ENCODE data around the gene MYPOP.
A peak's percentile ranks its signal among the peaks of the same experiment; 100 is the strongest.
"Not testable (repeated sequence)": the region's sequence is repeated elsewhere in the genome, so short reads cannot be mapped to it uniquely, and the experiment has no call there.

Gene MYPOP

GRCh38 chr19:45883881-45884681 lies 18.3 kb downstream of the MYPOP start:
- DNase-seq (ENCODE audit: low read depth): no peak

DNA sequence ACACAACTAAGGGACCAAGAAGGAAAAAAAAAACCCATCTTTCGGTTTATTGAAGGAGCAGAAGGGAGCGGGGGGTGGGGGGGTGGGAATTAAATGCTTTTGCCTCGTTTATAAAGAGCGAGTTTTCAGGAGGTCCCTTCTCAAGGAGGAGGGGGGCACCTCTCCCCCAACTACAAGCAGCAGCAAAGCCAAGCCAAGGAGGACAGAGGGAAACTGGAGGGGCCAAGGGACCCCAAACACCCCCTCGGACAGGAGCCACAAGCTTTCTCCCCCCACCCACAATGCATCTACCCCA lies 18.9 kb downstream of the MYPOP start:
- DNase-seq (ENCODE audit: low read depth): no peak

GRCh38 chr19:45882652-45883585 lies 19.5 kb downstream of the MYPOP start:
- DNase-seq (ENCODE audit: low read depth): peak; percentile 60

DNA sequence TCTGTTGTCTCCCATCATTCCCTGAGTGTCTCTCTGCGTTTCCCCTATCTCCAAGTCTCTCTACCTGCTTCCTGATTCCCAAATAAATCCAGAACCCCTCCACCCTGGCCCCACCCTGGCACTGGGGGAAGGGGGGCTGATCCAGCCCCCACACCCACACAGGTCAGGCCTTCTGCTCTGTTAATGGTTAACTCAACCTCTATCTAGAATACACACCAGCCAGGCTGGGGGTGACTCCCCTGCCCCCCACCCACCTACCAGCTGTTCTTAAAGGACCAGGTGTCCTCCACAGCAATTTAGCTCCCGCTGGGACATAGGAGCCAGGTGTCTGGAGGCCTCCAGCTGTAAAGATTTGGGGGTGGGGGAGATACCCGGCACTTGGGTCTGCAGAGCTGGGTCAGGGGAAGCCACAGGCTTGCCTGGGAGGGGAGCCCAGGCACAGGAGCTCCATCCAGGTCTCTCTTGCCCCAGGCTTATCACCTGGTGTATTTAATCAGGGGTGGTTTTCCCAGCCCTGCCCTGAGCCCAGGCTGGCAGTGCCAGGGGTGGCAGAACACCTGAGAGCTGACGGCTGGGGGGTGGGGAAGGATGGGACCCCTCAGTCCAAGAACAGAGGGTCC lies 20.4 kb downstream of the MYPOP start:
- no peak for DNase-seq (ENCODE audit: low read depth)

DNA sequence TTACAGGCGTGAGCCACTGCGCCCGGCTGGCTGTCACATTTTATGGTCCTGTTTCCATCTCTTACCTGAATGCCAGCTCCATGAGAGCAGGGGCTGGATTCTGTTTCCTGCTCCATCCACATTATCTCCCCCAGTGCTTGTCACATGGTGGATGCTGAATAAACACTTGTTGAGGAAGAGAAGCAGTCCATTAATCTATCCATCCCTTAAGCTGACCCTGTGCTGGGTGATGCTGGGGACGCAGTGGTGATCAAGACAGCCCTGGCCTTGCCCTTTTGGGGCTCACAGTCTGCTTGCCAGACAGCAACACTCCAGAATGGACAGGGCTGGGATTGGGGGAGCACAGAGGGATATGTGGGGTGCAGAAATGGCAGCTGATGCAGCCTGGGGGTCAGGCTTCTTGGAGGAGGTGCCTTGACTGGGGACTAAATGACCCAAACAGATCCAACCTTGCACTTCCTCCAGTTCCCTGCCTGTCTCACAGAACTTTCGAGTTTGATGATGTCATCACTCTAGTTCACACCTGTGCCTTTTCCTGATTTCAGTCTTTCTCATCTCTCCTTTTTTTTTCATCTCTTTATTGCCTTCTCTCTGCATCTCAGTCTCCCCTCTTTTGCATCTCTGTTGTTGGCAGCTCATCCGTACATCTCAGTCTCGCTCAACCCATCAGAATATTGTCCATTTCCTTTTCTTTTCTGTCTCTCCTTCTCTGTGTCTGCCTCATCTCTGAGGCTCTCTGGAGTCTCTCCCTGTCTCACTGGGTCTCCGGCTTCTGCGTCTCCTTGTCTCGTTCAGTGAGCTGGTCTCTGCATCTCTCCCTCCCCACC lies 21.1 kb downstream of the MYPOP start:
- DNase-seq (ENCODE audit: low read depth): no peak

DNA sequence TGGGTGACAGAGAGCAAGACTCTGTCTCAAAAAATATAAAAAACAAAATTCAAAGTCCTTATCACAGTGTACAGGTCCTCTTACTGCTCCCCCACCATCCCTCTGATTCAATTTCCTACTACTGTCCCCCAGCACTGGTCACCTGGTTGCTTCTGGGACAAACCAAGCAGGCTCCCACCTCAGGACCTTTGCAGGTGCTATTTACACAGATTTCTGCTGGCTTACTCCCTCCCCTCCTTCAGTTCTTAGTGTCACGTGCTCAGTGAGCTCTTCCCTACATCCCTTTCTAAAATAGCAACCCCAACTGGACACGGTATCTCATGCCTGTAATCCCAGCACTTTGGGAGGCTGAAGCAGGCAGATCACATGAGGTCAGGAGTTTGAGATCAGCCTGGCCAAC lies 22.4 kb downstream of the MYPOP start:
- no peak for DNase-seq (ENCODE audit: low read depth)

DNA sequence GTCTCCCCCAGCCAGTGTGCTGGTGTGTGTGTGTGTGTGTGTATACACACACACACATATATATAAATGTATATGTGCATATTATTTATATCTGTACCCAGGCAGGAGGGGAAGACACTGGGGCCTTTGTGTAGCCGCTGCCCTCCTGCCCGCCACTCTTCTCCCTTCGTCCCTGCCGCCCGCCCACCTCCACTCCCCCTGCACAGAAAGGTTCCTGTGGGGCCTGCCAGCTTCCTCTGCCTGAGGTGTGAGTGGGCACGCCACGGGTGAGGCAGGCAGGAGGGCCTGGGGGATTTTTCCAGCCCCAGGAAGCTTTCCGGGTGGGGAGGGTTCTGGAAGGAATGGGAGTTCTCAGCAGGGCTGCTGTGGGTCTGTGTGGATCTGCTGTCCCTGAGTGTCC lies 23.4 kb downstream of the MYPOP start:
- DNase-seq (ENCODE audit: low read depth): no peak

DNA sequence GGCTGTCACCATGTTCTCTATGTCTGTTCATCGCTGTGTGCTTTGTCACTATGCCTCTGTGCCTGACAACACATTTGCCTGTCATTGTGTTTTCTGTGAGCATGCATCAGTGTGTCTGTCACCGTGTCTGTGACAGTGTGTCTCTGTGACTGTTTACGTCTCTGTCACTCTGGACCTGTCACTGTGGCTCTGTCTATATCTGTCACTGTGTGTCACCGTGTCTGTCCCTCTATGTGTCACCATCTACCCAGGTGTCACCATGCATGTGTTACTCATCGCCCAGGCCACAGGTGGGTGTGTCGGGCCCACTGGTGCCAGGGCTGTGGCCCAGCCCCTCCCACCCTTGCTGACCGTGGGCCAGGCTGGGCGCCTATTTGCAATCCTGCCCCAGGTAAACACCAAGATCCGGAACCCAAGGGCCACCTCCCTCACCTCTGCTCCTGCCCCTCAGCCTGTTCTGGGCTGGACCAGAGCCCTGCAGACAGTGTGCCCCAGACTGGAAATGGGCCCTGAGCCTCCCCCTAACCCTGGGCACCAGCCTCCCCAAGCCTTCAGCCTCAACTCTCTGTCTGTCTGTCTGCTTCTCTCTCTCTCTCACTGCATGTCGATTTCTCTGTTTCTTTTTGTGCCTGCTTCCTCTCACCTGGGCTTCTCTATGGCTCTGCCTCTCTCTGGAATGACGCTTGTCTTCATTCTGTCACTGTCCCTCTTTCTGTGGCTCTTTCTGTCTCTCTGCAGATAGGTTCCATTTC lies 24.2 kb downstream of the MYPOP start:
- DNase-seq (ENCODE audit: low read depth): no peak

DNA sequence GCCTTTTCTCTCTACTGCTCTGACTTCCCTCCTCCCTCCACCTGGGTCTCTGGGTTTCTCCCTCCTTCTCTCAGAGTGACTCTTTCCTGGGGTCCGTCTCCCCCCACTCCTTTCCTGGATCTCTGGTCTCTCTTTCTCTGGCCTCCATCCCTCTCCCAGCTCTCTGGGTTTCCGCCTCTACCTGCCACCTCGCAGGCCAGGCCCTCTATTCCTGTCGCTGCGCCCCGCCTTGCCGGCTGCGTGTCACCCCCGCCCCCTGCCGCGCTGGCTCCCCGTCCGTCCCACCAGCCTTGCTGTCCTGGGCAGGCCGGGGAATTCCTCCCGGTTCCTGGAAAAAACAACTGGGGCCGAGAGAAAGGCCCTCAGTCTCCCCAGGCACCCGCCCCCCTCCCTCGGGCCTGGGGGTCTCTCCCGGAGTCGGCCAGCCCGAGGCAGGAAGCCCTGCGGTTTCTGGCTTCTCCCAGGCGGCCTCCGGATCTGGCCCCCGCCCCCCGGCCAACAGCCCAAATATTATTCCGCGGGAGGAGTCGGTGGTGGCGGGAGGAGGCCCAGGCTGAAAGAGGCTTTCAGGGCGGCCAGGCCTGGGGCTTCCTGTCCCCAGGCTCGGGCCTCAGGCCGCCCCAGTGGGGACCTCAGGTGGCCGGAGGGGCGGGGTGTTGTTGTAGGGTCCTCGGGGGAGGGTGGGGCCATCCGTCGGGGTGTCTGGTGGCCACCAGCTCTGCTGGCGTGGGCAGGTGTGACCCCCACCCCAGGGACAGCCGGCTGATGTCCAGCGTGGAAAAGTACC lies 25.8 kb downstream of the MYPOP start:
- no peak for DNase-seq (ENCODE audit: low read depth)

DNA sequence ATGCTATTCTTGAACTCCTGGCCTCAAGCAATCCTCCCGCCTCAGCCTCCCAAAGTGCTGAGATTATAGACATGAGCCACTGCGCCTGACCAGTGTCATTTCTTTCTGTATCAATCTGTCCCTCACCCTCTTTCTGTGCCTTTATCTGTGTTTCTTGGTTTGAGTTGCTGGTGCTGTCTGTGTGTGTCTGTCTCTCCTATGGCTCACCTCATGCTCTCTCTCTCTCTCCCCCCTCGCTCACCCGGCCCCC lies 26.3 kb downstream of the MYPOP start:
- DNase-seq (ENCODE audit: low read depth): no peak

- DNase-seq (ENCODE audit: low read depth): no peak
Observed at GRCh38 chr19:45874620-45874966, 27.8 kb downstream of the MYPOP start.

DNA sequence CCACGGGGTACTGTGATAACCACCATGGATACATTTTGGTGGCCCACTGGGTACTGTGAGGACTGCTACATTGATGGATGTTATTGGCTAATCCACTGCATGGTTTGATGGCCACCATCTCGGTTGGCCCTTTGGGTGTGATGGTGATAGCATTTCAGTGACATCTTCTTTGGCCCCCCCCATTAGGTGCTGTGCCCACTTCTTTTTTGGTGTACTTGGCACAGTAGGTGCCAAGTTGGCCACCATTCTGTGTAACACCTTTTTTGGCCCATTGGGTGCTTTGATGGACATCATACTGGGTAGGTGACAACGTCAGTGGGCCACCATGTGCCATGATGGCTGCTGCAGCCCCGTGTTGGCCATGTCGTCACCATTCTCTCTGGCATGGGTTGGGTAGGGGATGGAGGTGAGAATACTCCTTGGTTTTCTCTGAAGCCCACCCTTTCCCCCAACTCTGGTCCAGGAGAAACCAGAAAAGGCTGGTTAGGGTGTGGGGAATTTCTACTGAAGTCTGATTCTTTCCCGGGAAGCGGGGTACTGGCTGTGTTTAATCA lies 29.1 kb downstream of the MYPOP start:
- DNase-seq (ENCODE audit: low read depth): no peak

DNA sequence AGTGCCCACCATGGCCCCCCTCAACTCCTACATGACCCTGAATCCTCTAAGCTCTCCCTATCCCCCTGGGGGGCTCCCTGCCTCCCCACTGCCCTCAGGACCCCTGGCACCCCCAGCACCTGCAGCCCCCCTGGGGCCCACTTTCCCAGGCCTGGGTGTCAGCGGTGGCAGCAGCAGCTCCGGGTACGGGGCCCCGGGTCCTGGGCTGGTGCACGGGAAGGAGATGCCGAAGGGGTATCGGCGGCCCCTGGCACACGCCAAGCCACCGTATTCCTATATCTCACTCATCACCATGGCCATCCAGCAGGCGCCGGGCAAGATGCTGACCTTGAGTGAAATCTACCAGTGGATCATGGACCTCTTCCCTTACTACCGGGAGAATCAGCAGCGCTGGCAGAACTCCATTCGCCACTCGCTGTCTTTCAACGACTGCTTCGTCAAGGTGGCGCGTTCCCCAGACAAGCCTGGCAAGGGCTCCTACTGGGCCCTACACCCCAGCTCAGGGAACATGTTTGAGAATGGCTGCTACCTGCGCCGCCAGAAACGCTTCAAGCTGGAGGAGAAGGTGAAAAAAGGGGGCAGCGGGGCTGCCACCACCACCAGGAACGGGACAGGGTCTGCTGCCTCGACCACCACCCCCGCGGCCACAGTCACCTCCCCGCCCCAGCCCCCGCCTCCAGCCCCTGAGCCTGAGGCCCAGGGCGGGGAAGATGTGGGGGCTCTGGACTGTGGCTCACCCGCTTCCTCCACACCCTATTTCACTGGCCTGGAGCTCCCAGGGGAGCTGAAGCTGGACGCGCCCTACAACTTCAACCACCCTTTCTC lies 30.1 kb downstream of the MYPOP start:
- no peak for DNase-seq (ENCODE audit: low read depth)

GRCh38 chr19:45870798-45871197 lies 31.6 kb downstream of the MYPOP start:
- no peak for DNase-seq (ENCODE audit: low read depth)

- DNase-seq (ENCODE audit: low read depth): not testable (repeated sequence)
Observed at GRCh38 chr19:45867241-45867640, 35.2 kb downstream of the MYPOP start.

DNA sequence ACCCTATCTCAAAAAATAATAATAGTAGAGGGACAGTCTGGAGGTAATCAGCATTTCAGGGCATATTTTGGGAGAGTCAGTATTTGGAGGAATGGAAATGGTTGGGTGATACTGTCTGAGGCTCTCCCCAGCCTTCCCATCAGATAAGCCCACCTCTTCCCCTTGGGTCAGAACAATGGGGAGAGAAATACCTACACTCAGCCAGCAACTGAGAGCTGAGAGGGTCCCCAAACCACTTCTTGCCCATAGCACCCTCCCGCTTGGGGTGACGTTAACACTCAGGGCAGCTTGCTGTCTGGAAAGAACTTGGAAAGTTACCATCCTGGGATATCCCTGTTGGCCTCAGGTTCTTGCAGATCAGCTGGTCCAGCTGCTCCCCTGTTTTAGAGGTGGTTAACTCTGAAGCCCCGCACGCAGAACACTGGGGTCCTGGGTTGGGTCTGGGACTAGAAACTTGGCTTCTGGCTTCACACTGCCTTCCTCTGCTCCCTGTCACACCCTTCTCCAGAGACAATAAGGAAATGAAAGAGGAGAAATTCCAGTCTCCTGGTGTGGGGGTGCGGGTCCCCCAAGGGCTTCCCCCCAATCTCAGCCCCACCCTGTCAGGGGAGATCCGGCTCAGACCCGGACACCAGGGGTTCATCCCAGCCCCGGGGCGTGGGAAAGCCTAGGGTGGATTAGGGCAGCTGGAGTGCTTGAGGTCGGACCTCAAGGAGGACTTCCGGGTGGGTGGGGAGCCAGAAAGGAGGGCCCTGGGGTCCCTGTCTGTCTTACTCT lies 35.8 kb downstream of the MYPOP start:
- no peak for DNase-seq (ENCODE audit: low read depth)

DNA sequence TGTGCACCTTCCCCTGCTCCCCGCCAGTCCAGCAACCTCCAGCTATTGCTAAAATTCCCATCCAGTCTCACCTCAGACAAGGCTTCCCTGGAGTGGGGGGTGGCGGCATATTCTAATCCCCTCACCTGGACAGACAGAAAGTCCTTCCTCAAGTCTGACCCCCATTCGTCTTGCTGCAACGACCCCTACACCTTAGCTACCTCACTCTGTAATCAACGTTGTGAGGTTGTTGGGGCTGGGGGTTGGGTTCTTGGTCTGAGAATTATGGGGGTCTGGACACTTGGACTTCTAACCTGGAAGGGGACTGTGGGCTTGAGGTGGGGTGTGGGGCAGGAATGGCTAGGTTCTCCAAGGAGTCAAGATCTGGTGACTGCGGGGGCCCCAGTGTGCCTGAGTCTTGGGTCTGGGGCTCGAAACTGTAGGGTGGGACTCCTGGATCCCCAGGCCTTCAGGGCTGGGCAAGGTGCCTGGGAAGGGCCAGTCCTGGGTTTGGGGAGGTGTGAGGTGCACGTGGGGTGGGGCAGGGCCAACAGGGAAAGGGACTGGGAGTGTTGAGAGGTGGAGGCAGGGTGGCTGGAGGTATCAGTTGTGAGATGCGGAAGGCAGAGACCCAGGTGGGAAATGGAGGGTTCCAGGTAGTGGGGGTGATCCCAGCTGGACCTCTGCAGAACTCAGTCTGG lies 37.0 kb downstream of the MYPOP start:
- no peak for DNase-seq (ENCODE audit: low read depth)

DNA sequence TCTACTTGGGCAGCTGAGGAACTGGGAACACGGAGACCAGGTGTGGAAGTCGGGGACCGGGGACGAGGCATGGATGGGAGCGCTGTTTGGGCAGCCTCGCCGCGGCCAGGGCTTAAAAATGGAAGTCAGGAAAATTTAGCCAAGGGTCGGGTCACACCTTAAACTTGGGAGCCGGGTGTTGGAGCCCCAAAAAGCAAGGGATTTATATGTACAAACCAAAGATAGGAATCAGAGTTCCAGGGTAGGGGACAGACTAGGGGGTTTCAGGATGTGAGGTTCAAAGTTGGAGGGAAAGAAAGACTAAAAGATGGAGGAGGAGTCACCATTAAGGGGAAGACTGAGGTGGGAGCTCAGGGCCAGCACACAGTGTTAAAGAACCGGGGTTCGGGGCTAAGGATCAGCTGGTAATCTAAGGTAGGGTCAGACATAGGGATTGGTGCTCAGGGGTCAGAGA lies 37.8 kb downstream of the MYPOP start:
- DNase-seq (ENCODE audit: low read depth): no peak

Measured in stromal cell of bone marrow (primary cell).